Measurements from ENCODE around the gene PPEF1.
"Not testable (repeated sequence)": the region's sequence is repeated elsewhere in the genome, so short reads cannot be mapped to it uniquely, and the experiment has no call there.

The PPEF1 gene

DNA sequence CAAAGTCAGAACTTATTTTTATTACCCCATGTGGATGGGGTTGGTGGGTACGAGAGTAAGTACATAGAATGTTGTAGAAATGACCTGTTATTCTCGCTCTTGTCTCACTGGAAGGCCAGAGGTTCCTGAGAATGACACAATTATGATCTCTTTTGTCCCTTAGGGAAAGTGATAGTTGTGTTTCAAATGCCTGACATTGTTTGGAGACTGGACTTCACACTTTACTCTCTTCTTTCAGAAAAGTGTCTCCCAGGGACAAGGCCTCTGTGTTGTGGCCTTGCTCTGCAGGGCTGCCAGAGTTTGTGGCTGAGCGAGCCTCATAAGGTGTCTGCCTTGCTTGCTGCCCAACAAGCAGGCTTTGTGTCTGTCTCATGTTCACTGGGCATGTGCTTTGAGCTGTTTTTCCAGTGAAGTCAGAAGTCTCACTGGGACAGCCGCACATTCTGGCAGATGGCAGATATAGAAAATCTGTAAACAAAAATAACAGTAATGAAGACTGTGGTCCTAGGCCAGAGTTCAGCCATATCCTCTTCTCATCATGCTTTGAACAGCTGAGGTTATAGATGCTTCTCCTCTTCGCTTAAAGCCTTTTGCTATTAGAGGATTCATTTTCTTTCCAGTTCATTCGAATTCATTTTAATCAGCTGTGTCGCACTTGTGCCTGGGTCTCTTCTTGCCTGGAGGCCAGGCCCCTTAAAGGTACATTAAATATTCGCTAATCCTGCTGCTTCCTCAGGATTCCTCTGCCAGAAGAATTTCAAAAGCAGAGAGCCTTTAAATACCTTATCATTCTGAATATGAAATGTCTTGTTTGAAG is 14.4 kb downstream of the PPEF1 start:
- TF ChIP-seq JUND (IDR thresholded peaks at IDR 0.05; ENCODE audit: low read depth), result no peak
- DNase-seq (ENCODE audit: low read depth in 1 of 2, low spot score in 1 of 2), result peak in 1 of 2 experiments; percentile 33
- in situ Hi-C loops (cut with HindIII; ENCODE audit: low pct_unique_long_range_greater_than_20kb, low sequenced_read_pairs), result no loop called here

- peak in 1 of 2 experiments; percentile 62 for DNase-seq (ENCODE audit: low read depth in 1 of 2, low spot score in 1 of 2)
- no peak for TF ChIP-seq JUND (IDR thresholded peaks at IDR 0.05; ENCODE audit: low read depth)
- in situ Hi-C loops (cut with HindIII; ENCODE audit: low pct_unique_long_range_greater_than_20kb, low sequenced_read_pairs), result no loop called here
Observed at GRCh38 chrX:18722500-18723071, 15.1 kb downstream of the PPEF1 start.

DNA sequence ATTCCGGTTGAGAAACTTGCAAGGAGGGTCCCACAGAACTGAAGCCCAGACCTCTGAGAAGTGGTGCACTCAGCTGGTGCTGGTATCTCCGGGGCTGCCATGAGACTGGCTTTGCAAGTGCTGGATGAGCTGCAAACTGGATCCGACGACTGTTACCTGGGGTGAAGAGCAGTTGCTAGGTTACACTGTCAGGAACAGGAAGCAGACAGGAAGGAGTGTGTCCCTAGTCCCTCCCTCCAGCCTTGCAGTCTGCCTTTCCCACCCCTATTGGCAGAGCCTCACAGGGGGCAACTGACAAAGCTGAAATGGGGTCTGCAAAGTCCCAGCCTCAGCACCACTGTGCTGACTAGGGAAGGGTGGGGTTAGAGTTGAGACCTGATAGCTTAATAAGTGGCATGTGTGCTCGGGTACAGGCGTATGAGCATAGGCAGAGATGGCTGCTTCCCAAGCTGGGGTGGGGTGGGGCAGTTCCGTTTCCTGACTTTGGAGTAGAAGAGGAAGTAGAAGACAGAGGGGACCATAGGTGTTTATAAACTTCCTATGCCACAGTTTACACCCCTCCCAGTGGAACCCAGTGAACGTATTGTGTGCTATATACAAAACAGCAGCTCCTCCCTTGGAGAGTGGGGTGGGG is 18.0 kb downstream of the PPEF1 start:
- peak in 1 of 2 experiments; percentile 30 for DNase-seq (ENCODE audit: low read depth in 1 of 2, low spot score in 1 of 2)
- in situ Hi-C loops (cut with HindIII; ENCODE audit: low pct_unique_long_range_greater_than_20kb, low sequenced_read_pairs), result no loop called here
- TF ChIP-seq JUND (IDR thresholded peaks at IDR 0.05; ENCODE audit: low read depth), result no peak

GRCh38 chrX:18733287-18733686 is 25.8 kb downstream of the PPEF1 start:
- no peak for TF ChIP-seq JUND (IDR thresholded peaks at IDR 0.05; ENCODE audit: low read depth)
- no peak for DNase-seq (ENCODE audit: low read depth in 1 of 2, low spot score in 1 of 2)
- in situ Hi-C loops (cut with HindIII; ENCODE audit: low pct_unique_long_range_greater_than_20kb, low sequenced_read_pairs), result no loop called here

GRCh38 chrX:18739609-18740008 is 32.2 kb downstream of the PPEF1 start:
- in situ Hi-C loops (cut with HindIII; ENCODE audit: low pct_unique_long_range_greater_than_20kb, low sequenced_read_pairs), result not testable (repeated sequence)
- peak in 1 of 2 experiments; percentile 28 for DNase-seq (ENCODE audit: low read depth in 1 of 2, low spot score in 1 of 2)

- no peak for DNase-seq (ENCODE audit: low read depth in 1 of 2, low spot score in 1 of 2)
- in situ Hi-C loops (cut with HindIII; ENCODE audit: low pct_unique_long_range_greater_than_20kb, low sequenced_read_pairs), result no loop called here
- no peak for TF ChIP-seq JUND (IDR thresholded peaks at IDR 0.05; ENCODE audit: low read depth)
Observed at GRCh38 chrX:18748499-18748898, 41.1 kb downstream of the PPEF1 start.

DNA sequence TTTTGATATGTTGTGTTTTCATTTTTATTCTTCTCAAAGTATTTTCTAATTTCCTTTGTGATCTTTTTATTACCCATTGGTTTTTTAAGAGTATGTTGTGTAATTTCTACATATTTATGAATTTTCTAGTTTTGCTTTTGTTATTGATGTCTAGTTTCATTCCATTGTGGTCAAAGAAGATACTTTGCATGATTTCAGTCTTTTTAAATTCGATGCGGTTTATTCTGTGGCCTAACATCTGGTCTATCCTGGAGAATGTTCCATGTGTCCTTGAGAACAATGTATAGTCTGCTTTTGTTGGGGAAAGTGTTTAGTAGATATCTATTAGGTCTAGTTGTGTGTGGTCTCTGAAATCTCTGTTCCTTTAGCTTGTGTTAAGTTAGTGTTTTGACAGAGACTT is 46.2 kb downstream of the PPEF1 start:
- in situ Hi-C loops (cut with HindIII; ENCODE audit: low pct_unique_long_range_greater_than_20kb, low sequenced_read_pairs), result no loop called here
- DNase-seq (ENCODE audit: low read depth in 1 of 2, low spot score in 1 of 2), result no peak
- TF ChIP-seq JUND (IDR thresholded peaks at IDR 0.05; ENCODE audit: low read depth), result no peak

- no peak for DNase-seq (ENCODE audit: low read depth in 1 of 2, low spot score in 1 of 2)
- in situ Hi-C loops (cut with HindIII; ENCODE audit: low pct_unique_long_range_greater_than_20kb, low sequenced_read_pairs), result no loop called here
- no peak for TF ChIP-seq JUND (IDR thresholded peaks at IDR 0.05; ENCODE audit: low read depth)
Observed at GRCh38 chrX:18755651-18756050, 48.2 kb downstream of the PPEF1 start.

- in situ Hi-C loops (cut with HindIII; ENCODE audit: low pct_unique_long_range_greater_than_20kb, low sequenced_read_pairs), result no loop called here
- no peak for TF ChIP-seq JUND (IDR thresholded peaks at IDR 0.05; ENCODE audit: low read depth)
- DNase-seq (ENCODE audit: low read depth in 1 of 2, low spot score in 1 of 2), result no peak
Observed at GRCh38 chrX:18757956-18758932, 50.8 kb downstream of the PPEF1 start.

- in situ Hi-C loops (cut with HindIII; ENCODE audit: low pct_unique_long_range_greater_than_20kb, low sequenced_read_pairs), result no loop called here
- DNase-seq (ENCODE audit: low read depth in 1 of 2, low spot score in 1 of 2), result no peak
- no peak for TF ChIP-seq JUND (IDR thresholded peaks at IDR 0.05; ENCODE audit: low read depth)
Observed at GRCh38 chrX:18761750-18762149, 54.3 kb downstream of the PPEF1 start.

GRCh38 chrX:18763106-18763505 is 55.7 kb downstream of the PPEF1 start:
- in situ Hi-C loops (cut with HindIII; ENCODE audit: low pct_unique_long_range_greater_than_20kb, low sequenced_read_pairs); DNase-seq (ENCODE audit: low read depth in 1 of 2, low spot score in 1 of 2): not testable (repeated sequence)

GRCh38 chrX:18769364-18769763 is 61.9 kb downstream of the PPEF1 start:
- DNase-seq (ENCODE audit: low read depth in 1 of 2, low spot score in 1 of 2), result no peak
- no peak for TF ChIP-seq JUND (IDR thresholded peaks at IDR 0.05; ENCODE audit: low read depth)
- in situ Hi-C loops (cut with HindIII; ENCODE audit: low pct_unique_long_range_greater_than_20kb, low sequenced_read_pairs), result no loop called here
